Measurements from ENCODE around the gene RAB40B.

- TF ChIP-seq CTCF (IDR thresholded peaks at IDR 0.05) = no peak
- no peak for TF ChIP-seq POLR2A (IDR thresholded peaks at IDR 0.05)
- TF ChIP-seq POLR2AphosphoS5 (IDR thresholded peaks at IDR 0.05) = no peak
Observed at GRCh38 chr17:82686366-82687324, 11.9 kb downstream of the RAB40B start.

Data from breast epithelium (tissue), 3 donors.